ENCODE results near the gene TEAD3.

The TEAD3 gene

DNA sequence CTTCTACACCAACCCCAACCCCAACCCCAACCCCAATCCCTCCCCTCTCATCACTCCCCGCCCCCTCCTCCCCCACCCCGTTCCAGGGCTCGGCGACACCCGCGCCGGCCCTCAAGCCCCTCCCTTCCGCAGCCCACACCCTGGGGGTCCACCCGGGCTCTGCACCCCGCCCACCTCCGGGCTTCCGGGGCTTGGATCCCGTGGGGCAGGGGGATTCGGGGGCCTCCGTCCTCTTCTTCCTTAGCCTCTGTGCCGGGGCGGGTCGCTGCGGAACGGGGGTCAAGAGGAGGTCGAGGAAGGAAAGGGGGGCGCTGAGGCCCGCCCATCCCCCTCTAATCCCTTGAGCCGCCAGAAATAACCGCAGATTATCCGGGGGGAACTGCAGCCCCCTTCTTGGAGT, 15.1 kb upstream of the TEAD3 start:
- DNase-seq = no peak

DNA sequence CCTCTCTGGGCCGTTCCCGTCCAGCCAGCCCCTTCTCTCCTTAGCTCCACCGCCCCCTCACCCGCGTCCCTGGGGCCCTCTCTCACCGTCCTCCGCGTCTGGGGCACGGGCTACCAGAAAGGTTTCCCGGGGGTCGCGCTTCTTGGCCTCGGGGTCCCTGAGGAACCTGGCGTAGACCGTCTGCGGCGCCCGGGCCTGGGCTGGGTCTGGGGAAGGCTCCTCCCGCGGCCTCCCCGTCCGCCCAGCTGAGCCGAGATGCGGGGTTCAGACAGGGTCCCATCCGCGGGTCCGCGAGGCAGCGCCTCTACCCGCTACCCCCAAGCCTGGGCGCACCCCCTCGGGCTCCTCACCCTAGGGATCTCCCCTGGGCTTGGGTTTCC, 14.7 kb upstream of the TEAD3 start:
- DNase-seq = no peak

DNA sequence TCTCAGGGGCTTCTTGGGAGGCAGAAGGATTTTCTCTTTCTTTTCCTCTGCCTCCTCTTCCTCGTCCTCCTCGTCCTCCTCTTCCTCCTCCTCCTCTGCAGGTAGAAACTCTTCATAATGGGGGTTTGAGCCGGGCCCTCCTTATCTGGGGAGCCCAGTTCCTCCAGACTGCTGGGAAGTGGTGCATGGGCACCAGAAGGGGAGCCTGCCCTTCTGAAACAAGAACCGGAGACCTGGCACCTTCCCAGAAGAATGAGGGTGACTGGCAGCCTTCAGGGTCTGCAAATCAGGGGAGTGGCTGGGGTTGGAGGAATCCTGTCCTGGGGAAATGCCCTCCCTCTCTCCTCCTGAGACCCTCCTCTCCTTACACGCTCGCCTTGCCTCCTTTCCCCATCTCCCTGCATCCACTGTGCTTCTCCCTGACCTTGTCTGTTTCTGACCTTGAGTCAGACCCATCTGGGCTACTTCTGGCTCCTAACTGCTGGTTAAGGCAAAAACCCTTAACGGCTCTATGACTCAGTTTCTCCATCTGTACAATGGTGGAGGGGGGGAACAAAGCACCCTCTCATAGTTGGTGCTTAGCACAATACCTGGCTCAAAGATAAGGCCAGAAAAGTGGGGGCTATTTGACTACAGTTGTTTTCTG, 14.2 kb upstream of the TEAD3 start:
- no peak for DNase-seq

DNA sequence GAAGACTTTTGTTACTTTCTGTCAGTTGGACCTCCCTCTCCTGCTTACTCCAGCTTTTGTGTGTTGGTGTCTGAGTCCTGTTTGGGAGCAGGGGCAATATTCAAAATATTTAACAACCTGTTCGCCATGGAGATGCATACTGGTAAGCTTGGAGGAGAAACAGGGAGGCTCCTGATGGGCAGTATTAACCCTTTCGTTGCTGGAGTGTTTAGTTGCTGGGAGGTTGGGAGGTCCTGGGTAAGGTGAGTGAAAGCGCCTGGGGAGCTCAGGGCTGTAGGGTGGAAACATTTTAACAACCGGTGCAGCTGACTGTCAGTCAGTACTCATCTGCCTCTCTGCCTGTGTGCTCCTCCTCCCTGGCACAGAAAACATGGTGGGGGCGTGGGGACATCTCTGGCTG, 11.7 kb upstream of the TEAD3 start:
- no peak for DNase-seq

DNA sequence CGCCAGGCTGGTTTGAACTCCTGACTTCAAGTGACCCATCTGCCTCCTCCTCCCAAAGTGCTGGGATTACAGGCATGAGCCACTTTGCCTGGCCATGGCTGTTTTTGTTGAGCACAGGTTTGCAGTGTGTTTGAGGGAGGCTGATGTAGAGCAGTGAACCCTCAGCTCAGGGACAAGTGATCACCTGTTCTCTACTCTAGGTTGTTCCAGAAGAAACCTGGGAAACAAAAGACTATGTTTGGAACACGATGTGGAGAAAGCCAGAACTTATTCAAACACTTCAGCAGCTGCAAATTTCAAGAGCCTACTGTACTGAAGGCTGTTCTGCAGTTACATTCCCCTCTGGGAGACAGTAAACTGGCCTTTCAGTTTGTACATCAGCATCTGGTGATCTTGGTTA, 11.1 kb upstream of the TEAD3 start:
- DNase-seq = no peak

DNA sequence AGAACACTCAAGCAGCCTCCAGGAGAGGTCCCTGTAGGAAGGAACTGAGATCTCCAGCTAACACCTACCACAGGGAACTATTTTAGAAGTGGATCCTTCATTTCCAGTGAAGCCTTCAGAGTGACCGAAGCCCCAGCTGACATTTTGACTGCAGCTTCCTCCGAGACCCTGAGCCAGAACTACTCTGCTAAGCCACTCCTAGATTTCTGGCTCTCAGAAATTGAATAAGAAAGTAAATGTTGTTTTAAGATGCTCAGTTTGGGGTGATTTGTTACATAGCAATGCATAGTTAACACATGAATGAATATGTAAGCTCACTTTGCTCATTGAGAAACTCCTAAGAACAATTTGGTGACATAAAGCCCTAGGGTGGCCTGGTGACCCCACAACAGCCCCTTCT, 10.3 kb upstream of the TEAD3 start:
- DNase-seq = no peak

DNA sequence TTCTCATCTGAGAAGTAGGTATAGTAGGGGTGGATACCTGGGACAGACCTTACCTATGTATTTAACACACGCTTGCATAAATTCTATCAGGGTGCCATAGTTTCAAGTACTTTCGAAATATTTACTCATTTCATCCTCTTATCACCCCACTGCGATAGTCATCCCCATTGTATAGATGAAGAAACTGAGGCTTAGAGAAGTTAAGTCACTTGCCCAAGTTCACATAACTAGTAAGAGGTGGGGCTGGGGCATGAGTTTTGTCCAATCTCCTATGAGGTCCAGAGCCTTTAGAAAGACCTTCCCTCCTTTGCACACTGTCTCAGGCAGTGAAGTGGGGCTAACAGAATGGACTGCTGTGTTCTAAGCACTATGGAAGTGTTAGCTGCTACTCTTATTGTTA, 9.7 kb upstream of the TEAD3 start:
- no peak for DNase-seq

DNA sequence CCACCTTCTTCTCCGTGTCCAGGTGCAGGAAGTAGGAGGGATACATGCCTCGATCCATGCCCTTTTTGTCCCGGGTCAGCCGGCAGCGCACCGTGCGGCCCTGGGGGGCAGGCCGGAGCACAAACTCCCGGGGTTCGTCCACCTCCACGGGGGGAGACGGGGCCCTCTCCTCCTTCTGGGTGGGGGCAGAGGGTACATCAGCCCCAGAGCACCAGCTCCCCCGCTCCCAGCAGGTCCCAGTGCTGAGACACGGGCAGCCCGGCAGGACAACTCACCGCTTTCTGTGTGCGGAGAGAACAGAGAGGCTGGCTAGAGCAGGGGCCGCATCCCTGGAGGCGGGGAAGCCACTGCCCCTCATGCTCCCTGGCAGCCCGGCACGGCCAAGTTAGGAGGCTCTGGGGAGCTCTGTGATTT, 9.1 kb upstream of the TEAD3 start:
- no peak for DNase-seq

DNA sequence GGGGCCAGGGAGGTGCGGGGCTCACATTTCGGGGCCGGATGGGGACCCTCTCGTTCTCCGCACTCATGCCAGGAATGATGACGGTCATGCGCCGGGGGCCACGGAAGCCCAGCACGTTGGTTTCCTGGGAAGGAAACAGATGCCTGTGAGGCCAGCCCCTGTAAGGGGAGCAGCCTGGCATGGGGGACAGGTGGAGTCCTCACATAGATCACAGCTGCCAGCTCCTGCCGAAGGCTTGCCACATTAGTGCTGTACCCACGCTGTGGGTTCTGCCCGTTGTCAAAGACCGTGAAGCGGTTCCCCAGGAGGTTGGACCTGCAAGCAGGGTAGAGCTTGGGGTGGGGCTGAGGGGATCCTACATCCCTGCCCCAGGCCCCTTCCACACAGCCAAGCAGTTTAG, 6.7 kb upstream of the TEAD3 start:
- DNase-seq = no peak

DNA sequence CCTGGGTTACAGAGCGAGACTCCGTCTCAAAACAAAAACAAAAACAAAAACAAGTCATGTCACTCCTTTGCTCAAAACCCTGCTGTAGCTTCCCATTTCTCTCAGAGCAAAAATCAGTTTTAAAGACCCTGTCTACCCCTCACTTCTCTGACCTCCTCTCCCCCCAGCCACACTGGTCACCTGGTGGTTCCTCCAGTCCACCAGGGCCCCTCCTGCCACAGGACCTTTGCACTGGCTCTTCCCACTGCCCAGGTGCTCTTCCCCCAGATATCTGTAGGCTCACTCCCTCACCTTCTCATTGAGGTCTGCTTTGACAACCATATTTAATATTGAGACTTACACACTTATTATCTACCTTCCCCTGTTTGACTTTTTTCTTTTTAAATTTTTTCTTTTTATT, 4.9 kb upstream of the TEAD3 start:
- DNase-seq = no peak

DNA sequence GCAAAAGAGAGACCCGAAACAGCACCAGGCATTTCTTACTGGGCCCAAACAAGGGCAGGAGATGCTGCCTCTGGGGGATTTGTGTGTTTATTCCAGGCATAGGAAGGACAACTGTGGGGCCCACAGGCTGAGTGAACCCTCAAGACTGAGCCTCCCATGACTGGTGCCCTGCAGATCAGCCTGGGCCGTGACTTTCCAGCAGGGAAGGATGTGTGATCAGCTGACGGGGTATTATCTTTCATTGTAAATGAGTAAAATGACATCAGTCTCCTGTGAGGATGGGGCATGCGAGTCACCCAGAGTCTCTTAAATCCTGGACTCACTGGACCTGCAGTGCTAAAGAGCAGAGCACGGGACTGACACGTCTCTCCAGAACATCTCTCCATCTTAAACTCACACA, 3.9 kb upstream of the TEAD3 start:
- no peak for DNase-seq

DNA sequence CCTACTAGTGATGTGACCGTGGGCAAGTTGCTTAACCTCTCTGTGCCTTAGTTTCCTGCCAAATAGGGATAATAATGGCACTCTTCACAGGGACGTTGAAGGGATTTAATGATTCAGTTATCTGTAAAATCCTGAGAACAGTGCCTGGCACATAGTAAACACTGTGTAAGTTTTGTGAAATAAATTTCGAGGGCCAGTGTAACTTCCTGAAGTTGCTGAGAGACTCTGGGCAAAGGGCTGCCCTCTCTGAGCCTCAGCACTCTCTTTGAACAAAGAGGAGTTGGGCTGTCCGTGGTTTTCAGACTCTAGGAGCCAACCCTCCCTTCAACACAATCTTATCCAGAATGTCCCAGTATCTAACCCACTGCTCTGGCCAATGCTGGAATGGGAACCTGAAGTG, 2.5 kb upstream of the TEAD3 start:
- no peak for DNase-seq

DNA sequence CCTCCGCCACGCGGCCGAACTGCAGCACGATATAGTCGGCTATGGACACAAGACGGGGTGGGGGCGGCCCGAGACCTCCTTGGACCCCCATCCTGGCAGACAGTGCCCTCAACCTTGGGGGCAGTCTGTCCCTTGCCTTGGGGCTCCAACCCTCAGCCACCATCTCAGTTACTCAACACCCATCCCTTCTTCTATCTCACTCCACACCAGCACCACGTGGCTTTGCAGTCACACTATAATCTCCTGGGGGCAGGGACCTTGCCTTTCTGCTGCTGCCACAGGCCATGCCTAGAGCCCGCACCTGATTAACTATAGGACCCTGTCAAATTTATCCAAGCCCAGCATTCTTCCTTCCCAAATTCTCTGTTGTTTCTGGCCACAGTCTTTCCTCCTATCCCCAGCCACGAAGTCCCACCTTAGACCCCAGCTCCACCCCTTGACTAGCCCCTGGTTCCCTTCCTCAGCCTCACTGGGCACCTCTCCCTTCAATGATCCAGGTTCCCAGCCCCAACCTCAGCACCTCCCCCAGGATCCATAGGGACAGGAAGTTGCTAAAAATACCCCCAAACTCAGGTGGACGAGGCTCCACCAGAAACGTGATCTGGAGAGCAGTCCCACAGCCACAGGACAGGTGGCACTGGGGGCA, 1.7 kb upstream of the TEAD3 start:
- DNase-seq = no peak

DNA sequence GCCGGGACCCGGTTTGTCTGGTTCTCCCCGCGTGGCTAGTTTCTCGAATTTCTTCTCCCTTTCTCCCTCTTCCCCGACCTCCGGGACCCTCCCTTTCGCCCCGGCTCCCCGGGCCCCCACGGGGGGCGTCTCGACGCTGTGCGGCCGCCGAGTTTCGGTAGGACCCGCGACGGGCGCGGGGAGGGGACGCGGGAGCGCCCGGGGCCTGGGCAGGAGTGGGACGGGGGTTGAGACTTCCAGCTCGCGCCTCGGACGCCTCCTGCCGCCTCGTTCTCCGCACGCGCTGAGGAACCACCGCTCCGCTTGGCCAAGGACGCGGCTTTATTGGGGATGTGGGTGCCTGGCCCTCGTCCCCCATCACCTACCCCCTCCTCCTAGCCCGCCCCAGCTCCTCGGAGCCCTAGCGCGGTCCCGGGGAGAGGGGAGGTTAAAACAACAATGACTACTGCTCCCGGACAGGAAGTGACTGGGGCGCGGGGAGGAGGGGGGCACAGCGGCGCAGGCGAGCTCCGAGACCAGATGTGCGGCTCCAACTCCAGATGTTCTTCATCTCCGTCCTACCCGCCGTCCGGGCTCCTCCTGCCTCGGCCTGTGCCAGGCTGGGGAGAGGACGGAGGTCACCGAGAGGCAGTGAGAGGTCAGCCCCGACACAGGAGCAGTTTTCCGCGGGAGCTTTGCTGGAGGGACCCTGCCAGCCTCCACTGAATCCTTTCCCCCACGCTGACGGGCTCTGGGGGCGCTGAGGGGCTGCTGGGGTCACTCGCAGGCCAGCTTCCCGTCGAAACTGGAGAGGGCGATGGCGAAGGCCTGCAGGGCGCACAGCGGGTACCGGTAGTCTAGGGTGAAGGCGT, 917 bp upstream of the TEAD3 start:
- peak; percentile 62 for DNase-seq

DNA sequence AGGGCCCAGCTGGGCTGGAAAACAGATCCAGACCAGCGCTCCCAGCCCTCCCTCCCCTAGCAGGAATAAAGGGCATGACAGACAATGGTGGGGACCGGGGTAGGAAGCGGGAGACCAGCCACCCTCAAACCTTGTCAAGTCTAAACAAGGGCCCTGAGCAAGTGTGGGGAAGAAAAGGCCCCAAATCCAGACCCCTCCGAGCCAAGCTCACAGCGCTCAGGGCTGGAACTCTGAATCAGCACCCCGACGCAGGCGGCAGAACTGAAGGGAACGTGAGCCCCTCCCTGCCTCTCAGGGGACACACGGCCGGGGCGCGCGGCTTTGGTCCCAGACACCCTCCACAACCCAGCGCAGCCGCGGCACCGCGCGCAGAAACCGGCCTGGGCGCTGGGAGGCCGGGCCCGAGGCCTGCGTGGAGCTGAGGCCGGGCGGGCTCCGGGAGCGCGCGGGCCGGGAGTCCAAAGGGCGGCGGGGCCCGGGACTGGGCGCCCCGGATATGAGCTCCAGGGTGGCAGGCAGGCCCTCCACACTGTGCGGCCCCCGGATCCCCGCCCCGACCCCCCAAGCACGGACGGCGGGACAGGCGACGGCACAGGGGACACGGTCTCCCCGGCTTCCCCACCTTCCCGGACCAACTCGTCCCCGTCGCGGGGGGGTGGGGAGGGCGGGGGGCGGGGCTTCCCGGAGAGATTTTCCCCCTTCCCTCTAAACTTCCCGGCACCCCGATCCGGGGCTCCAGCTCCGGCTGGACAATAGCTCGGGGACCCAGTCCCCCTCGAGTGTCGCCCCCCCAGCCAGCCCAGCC, 641 bp downstream of the TEAD3 start:
- DNase-seq = no peak

DNA sequence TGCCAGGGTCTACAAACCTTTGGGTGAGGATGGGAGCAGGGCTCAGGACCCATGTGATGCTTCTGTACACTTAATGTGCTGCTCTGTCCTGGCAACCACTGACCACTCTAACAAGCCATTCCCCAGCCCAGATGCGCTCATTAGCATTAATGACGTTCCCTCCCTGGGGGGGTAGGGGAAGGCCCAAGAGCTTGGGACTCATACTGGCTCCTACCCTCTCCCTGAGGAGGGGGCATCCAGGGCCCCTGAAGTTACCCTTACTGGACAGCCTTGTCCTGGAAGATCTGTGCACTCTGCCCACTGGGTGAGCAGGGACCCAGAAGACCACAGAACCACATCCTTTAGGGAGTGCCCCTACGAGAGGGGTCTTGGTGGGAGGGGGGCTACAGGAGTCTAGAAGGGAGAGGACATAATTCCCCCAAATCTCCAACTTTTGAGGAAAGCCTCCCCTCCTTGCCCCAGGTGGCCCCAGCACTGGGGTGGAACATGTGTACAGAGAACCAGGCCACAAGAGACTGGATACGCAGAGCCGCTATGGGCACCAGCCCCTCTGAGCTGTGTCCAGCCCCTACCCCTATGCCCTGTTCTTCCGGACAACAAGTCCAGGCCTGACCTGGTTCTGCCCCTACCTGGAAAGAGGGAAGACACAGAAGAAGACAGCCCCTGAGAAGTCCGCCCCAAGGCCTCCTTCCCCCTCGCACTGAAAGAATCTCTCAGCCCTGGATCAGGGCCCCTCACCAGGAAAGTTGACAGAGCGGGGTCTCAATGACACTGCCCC, 1.4 kb downstream of the TEAD3 start:
- DNase-seq = no peak

DNA sequence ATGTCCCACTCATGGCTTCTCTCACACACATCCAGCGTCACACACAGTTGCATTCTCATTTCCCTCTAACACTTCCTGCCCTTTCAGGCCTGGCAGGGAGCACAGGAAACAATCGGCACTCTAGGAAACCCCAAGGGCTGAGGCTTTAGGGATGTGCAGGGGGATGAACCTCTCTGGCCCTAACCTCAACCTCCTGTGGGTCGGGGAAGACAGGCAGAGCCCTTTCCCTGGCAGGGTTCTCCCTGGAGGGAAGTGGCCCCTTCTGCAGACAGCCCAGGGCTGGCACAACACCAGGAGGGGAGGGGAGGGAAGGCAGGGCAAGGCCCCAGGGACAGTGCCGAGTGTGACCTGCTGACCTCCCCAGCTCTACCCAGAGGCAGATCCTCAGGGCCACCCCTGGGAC, 2.7 kb downstream of the TEAD3 start:
- no peak for DNase-seq

DNA sequence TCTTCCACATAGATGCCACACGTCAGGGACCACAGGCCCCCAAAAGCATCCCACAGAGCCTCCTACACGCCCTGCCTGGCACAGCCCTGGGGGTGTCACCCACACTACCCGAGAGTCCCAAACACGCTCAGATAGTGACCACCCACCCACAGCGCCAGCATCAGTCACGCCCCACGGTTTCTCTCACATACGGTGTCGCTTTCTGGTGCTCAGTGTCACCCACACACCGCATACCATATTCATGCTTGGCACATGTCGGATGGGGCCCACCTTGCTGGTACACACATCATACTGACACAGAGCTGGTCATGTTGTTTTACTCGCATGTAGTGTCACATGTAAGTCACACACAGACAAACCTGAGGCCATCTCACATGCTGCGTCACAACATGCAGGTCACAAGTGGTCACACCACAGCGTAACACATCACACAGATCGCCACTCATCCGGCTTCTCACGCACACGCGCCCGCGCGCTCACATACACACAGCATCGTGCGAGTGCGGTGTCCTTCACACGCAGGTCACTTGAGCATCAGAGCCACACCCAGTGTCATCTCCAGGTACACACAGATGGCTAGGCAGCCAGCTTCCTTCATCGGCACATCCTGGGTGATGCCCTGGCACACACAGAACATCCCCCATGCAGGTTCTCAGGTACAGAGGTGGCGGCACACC, 3.4 kb downstream of the TEAD3 start:
- DNase-seq = no peak

DNA sequence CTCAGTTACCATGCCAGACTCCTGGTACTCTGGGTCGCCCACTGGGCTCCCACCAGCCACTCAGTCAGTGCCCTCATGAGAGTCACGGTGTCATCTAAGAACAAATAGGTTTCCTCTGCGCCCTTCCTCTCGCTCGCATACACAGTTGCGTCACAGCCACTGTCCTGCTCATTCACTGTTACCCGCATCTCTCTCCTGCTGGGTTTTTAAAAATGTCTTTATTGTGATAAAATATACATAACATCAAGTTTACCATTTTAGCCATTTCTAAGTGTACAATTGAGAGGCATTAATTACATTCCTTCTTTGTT, 4.0 kb downstream of the TEAD3 start:
- no peak for DNase-seq

DNA sequence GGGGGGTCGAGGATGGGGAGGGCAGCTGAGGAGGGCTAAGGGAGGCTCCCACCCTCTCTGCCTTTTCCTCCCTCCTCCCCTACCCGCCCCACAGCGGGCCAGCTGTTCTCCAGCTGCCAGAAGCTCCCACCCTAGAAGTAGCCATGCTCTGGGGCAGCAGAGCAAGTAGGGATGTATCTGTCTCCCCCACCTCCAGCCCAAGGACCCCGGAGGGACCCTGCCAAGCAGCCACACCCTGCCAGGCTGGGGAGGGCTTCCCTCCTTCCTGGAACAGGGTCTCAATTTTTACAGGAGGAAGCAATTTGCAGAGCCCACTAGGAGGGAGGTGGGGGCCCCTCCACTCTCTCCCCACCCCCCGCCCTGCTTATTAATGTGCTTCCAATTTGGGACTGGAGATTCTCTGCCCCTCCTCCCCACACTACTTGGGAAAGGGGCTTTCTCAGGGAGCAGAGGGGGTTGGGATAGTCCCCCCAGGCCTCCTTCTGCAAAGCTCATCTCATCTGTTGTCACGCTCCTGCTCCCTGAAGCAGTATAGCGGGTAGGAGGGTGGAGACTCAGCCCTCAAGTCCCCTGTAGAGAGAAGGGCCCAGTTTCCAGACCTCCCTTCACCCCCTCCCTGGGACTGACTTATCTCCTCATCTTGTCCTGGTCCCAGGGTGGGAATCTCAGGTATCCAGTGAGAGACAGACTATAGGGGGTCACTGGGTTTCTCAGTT, 4.5 kb downstream of the TEAD3 start:
- no peak for DNase-seq

DNA sequence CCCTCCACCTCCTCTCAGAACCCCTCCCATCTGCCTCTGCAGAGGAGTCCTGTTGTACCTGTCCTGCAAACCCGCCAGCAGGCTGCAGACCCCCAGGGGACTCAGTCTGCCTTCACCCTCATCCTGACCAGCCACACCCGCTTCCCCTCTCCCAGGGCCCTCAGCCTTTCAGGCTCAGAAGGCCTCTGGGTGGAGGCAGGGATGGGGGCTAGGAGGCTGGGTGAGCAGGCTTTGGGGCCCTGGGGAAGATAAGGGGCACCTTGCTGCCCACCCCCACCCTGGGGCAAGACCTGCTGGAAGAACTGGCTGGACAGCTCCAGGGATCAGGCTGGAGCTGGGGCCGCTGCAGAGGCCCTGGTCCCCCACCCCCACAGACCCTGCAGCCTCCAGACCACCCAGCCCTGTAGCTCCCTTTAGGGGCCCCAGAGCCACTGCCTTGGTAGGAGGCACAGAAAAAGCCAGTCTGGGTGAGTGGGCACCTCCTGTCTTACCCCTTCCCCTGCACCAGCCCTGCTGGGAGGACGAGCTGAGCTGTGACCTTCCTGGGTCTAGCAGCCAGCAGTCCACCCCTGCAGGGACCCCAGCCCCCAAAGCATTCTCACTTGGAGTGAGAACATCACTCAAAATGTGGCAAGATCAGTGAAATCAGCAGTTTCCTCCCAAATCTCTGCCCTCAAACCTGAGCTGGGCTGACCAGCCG, 5.2 kb downstream of the TEAD3 start:
- DNase-seq = no peak
